DMS 273 (cell line): Measurements from ENCODE around the gene TPBG.

Experiments used
- DNase-seq: peaks from one replicate; lab custom pipeline; 2025; ENCODE audit not compliant: unreplicated experiment; lab: John Stamatoyannopoulos, UW

TPBG gene

GRCh38 chr6:82363428-82364086 lies at the start of gene TPBG:
TSS of gene TPBG (plus strand) at chr6:82363817. CDS start at chr6:82364962, 1,145 bp downstream.
- peak; percentile 70 for DNase-seq

DNA sequence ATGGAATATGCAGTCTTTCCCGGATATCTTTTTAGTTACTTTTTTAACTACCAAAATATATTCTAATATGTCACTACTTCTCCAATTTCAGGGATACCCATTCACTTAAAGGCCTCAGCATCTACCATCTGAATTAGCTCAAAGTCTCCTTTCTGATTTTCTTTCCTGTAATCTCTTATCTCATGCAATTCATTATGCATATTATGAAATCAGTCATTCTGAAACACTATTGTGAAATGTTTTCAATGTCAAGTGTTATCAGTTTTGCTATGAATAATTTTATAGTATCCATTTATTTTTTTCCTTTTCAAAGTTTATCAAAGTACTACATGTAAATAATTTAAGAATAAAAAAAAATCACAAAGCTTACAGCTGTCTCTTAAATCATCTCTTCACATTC lies 41.2 kb upstream of the TPBG start:
- DNase-seq, result no peak

DNA sequence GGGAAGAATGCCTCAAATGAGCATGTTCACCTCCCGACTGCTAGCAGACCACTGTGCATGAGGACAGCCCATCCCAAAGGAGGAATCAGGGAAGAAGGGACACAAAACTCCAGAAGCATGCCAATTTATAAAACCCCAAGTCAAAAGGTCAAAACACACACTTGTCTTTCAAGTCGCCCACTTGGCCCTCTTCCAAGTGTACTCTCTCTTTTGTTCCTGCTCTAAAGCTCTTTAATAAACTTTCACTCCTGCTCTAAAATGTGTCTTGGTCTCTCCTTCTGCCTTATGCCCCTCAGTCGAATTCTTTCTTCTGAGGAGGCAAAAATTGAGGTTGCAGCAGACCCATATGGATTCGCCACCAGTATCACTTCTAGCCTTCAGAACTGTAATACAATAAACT lies 33.9 kb upstream of the TPBG start:
- no peak for DNase-seq

- no peak for DNase-seq
These were observed 33.3 kb upstream of the TPBG start for GRCh38 chr6:82330171-82330804.

- no peak for DNase-seq
These were observed 32.4 kb upstream of the TPBG start for GRCh38 chr6:82331031-82331773.

GRCh38 chr6:82333781-82334180 lies 29.8 kb upstream of the TPBG start:
- no peak for DNase-seq

- DNase-seq, result no peak
These were observed 25.8 kb upstream of the TPBG start for GRCh38 chr6:82337688-82338257.

DNA sequence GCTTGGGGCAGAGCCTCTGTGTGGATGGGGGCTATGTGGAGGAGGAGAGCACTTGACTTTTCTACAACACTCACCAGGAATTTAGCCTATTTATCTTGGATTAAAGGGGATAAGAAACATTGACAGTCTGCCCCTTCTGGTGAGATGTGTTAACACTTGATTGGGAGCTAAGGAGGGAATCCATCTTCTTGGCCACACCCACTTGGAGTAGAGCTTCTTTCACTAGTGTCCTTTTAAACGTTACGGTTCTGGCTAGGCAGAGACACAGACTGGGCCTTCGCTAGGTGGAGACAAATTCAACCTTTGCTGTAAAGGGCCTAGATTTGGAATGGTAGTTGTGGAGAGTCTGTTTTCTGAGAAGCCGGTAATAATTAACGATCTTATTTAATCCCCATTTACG lies 15.5 kb upstream of the TPBG start:
- peak; percentile 7 for DNase-seq

- DNase-seq, result no peak
These were observed 9.8 kb upstream of the TPBG start for GRCh38 chr6:82353848-82354247.

- no peak for DNase-seq
These were observed 3.1 kb upstream of the TPBG start for GRCh38 chr6:82360552-82360951.

GRCh38 chr6:82361631-82362030 lies 2.0 kb upstream of the TPBG start:
- DNase-seq, result no peak

GRCh38 chr6:82362144-82362543 lies 1.5 kb upstream of the TPBG start:
- no peak for DNase-seq

GRCh38 chr6:82362878-82363427 lies 664 bp upstream of the TPBG start:
- DNase-seq, result no peak

- DNase-seq, result peak; percentile 68
These were observed 734 bp downstream of the TPBG start for GRCh38 chr6:82364087-82365015.

DNA sequence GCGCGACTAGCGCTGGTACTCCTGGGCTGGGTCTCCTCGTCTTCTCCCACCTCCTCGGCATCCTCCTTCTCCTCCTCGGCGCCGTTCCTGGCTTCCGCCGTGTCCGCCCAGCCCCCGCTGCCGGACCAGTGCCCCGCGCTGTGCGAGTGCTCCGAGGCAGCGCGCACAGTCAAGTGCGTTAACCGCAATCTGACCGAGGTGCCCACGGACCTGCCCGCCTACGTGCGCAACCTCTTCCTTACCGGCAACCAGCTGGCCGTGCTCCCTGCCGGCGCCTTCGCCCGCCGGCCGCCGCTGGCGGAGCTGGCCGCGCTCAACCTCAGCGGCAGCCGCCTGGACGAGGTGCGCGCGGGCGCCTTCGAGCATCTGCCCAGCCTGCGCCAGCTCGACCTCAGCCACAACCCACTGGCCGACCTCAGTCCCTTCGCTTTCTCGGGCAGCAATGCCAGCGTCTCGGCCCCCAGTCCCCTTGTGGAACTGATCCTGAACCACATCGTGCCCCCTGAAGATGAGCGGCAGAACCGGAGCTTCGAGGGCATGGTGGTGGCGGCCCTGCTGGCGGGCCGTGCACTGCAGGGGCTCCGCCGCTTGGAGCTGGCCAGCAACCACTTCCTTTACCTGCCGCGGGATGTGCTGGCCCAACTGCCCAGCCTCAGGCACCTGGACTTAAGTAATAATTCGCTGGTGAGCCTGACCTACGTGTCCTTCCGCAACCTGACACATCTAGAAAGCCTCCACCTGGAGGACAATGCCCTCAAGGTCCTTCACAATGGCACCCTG lies 1.6 kb downstream of the TPBG start:
- peak; percentile 62 for DNase-seq

DNA sequence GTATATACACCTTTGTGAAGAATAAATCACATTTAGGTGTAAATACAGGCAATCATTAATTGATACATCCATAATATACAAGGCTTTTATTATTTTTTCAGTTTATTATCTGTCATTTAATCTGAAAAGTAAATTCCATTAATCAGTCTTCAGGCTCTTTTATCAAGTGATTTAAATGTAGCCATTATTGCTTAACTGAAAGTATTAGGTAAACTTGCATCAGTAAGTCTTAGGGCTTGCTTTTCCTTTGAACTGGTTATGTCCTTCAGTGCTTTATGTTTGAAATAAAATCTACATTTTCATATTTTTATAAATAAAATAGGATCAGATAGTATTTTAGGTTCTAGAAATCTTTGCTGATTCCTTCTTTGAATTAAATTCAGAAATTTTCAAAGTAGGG lies 4.1 kb downstream of the TPBG start:
- no peak for DNase-seq

DNA sequence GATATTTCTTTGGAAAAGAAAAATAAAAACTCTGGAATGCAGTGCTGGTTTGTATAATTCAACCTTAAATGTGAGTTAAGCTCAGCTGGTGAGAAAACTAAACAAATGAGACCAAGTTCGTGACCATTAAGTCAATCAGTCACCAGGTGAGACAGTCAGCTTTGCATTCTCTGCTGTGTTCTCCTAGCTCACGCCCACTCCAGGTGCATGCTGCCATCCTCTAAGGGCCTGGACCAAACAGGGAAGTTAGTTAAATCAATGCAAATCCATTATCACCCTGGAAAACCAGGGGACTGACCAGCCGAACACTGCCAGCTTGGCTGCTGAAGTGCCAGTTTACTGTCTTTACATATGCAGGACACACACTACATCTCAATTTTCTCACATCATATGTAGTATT lies 7.2 kb downstream of the TPBG start:
- no peak for DNase-seq

GRCh38 chr6:82371799-82372546 lies 8.4 kb downstream of the TPBG start:
- DNase-seq, result no peak

DNA sequence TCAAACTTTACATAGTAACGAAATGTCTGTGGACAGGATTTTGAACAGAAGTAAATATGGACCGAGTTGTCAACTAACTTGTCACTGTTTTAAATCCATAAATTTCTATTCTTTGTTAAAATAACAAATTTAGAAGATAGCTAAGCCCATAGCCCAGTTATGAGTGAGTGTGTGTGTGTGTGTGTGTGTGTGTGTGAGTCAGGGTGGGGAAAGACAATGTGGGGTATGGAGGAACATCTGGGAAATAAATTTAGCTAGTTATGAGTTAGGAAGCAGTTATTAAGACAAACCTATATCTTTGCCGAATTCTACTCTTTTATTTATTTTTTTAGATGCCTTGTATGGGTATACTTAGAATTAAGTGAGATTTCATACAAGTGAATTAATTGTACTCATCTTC lies 9.0 kb downstream of the TPBG start:
- no peak for DNase-seq
